ENCODE measurements around the gene UGT1A3.

DNA sequence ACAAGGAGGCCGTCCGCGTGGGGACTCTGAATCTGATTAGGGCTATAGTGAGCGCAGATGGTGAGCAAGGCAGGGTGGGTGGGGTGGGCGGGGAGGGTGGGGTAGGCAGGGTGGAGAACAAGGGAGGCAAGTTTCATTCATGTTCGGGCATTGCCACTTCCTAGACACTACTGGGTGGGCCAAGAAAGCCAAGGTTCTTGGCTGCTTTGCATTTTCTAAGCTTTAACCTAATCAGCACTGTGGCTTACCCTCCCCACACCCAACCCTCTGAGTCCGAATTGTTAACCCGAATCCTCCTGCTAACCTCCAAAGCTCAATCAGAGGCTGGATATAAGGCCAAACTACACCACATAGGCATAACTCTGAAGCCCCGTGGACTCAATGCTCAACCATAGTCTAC, 67.4 kb downstream of the UGT1A3 start:
- TF ChIP-seq CTCF (IDR thresholded peaks at IDR 0.05) (no peak), POLR2A (IDR thresholded peaks at IDR 0.05) (no peak)
